GM12878 (cell line): ENCODE measurements around the gene CAMTA2. TPM values are rescaled to one million over a fixed set of nuclear protein-coding genes. Genes with fewer than 3 reads are reported as not detected.

Experiments
- ATAC-seq: fragments of 200-7000 bp; cut with Tn5 transposase; 3 replicates; pipeline ENCODE4 v1.9.1; 2020; ENCODE audit warnings: mild to moderate bottlenecking, moderate library complexity
- BruUV-seq: library from RNA; stranded (reverse); fragments of 400-500 nt; replicated peaks from 2 replicates; lab custom pipeline; 2021; lab: Mats Ljungman, UMichigan
- CTCF ChIA-PET: fragments of 300-600 bp; sonication (Branson Sonifier 250); formaldehyde crosslinking; extraction: SDS; loops from one replicate; lab custom pipeline; 2021; ENCODE audit warnings: inconsistent platforms; lab: Yijun Ruan, JAX
- POLR2A ChIA-PET: fragments of 350-600 bp; formaldehyde crosslinking; extraction: SDS; loops from one replicate; lab custom pipeline; 2021; ENCODE audit warnings: inconsistent platforms; lab: Charles Lee
- RAD21 ChIA-PET: fragments of 300-600 bp; sonication (Branson Sonifier 250); formaldehyde crosslinking; loops from one replicate; lab custom pipeline; 2023; ENCODE audit warnings: antibody characterized with exemption; ENCODE audit not compliant: unreplicated experiment; lab: Charles Lee
- SMC1A ChIA-PET: fragments of 300-600 bp; sonication (Branson Sonifier 250); formaldehyde crosslinking; loops from one replicate; lab custom pipeline; 2023; ENCODE audit not compliant: unreplicated experiment, uncharacterized antibody; lab: Charles Lee
- DNase-seq: peaks from one replicate; pipeline ENCODE4 v3.0.0-alpha.2; 2011; ENCODE audit warnings: low read depth, low spot score
- FAIRE-seq: peaks from 3 replicates; lab custom pipeline; 2011; peaks lifted over from hg19 to GRCh38; lab: Jason Lieb, UNC
- H2AFZ ChIP-seq: 2 replicates; pipeline ENCODE4 v1.6.0; 2011; ENCODE audit warnings: low read depth, low read length, control low read depth; ENCODE audit not compliant: control insufficient read depth
- H3K27ac ChIP-seq: 2 replicates; pipeline ENCODE4 v1.5.1; 2011; ENCODE audit warnings: control low read depth; ENCODE audit not compliant: control insufficient read depth, insufficient read depth
- H3K27me3 ChIP-seq, 2 experiments: replicated peaks in 1 of 2; 2 replicates each; pipeline versions ENCODE4 v1.6.0 to v1.6.1; 2011; ENCODE audit warnings: low read length in 1 of 2; ENCODE audit not compliant: control insufficient read depth in 2 of 2, insufficient read depth in 2 of 2
- H3K36me3 ChIP-seq, 2 experiments: 2 replicates each; pipeline ENCODE4 v1.5.1; 2011; ENCODE audit warnings: low read length in 1 of 2; ENCODE audit not compliant: control insufficient read depth in 2 of 2, insufficient read depth in 2 of 2
- H3K4me1 ChIP-seq: 2 replicates; pipeline ENCODE4 v1.6.1; 2011; ENCODE audit warnings: mild to moderate bottlenecking, low read length, moderate library complexity, mixed read lengths; ENCODE audit not compliant: control insufficient read depth, insufficient read depth
- H3K4me2 ChIP-seq: 2 replicates; pipeline ENCODE4 v1.6.0; 2011; ENCODE audit warnings: control low read depth; ENCODE audit not compliant: control insufficient read depth, insufficient read depth
- H3K4me3 ChIP-seq: fragments of 200-600 bp; sonication (generic); 2 replicates; pipeline ENCODE4 v1.5.1; 2016
- H3K79me2 ChIP-seq: 2 replicates; pipeline ENCODE4 v1.6.0; 2011; ENCODE audit warnings: low read length; ENCODE audit not compliant: control insufficient read depth, insufficient read depth
- H3K9ac ChIP-seq: 2 replicates; pipeline ENCODE4 v1.8.0; 2011; ENCODE audit warnings: low read length, control low read depth, mixed read lengths; ENCODE audit not compliant: control insufficient read depth, insufficient read depth
- H3K9me3 ChIP-seq: replicated peaks from 3 replicates; pipeline ENCODE4 v1.5.1; 2011; ENCODE audit warnings: mild to moderate bottlenecking, low read length; ENCODE audit not compliant: control insufficient read depth, insufficient read depth
- H4K20me1 ChIP-seq: 2 replicates; pipeline ENCODE4 v1.6.0; 2011; ENCODE audit not compliant: control insufficient read depth, insufficient read depth
- BCL11A ChIP-seq: IDR thresholded peaks from 2 replicates; pipeline ENCODE4 v1.6.1; 2011; ENCODE audit warnings: low read depth, low read length
- BCL3 ChIP-seq: IDR thresholded peaks from 2 replicates; pipeline ENCODE4 v1.6.1; 2011; ENCODE audit warnings: borderline replicate concordance, low read depth, mild to moderate bottlenecking, moderate library complexity, low read length; ENCODE audit not compliant: insufficient read depth, poor library complexity, severe bottlenecking
- CBX5 ChIP-seq: sonication (generic); IDR thresholded peaks from 2 replicates; pipeline ENCODE4 v1.6.1; 2016; ENCODE audit warnings: low read depth, moderate library complexity, mild to moderate bottlenecking, inconsistent platforms
- E2F8 ChIP-seq: fragments of 450-650 bp; IDR thresholded peaks from 2 replicates; pipeline ENCODE4 v1.6.1; 2018; ENCODE audit warnings: mild to moderate bottlenecking, low read depth, moderate library complexity; ENCODE audit not compliant: partially characterized antibody
- ETV6 ChIP-seq, 2 experiments: fragments of 450-650 bp in 1 of 2; IDR thresholded peaks in 1 of 2; conservative IDR thresholded peaks in 1 of 2; 2 replicates each; pipeline ENCODE4 v1.6.1; 2014; ENCODE audit warnings: antibody characterized with exemption in 1 of 2, borderline replicate concordance in 1 of 2, low read depth in 1 of 2, mild to moderate bottlenecking in 1 of 2, moderate library complexity in 1 of 2
- GATAD2B ChIP-seq: fragments of 450-650 bp; conservative IDR thresholded peaks from 2 replicates; pipeline ENCODE4 v1.6.1; 2017; ENCODE audit warnings: low read depth, mild to moderate bottlenecking, moderate library complexity
- IRF3 ChIP-seq: fragments of 450-650 bp; IDR thresholded peaks from 2 replicates; pipeline ENCODE4 v1.6.1; 2014; ENCODE audit warnings: mild to moderate bottlenecking
- JUNB ChIP-seq: IDR thresholded peaks from 2 replicates; pipeline ENCODE4 v1.6.1; 2016; ENCODE audit warnings: antibody characterized with exemption, mild to moderate bottlenecking
- JUND ChIP-seq: IDR thresholded peaks from 2 replicates; pipeline ENCODE4 v1.6.1; 2012; ENCODE audit warnings: low read depth, mild to moderate bottlenecking, low read length, improper control_type of control experiment, moderate library complexity
- KDM1A ChIP-seq: fragments of 200-600 bp; sonication (generic); IDR thresholded peaks from 2 replicates; pipeline ENCODE4 v1.6.1; 2016; ENCODE audit warnings: borderline replicate concordance
- NFYA ChIP-seq: IDR thresholded peaks from 2 replicates; pipeline ENCODE4 v1.6.1; 2011; ENCODE audit warnings: low read depth, mild to moderate bottlenecking, low read length, improper control_type of control experiment, borderline replicate concordance
- REST ChIP-seq: IDR thresholded peaks from 2 replicates; pipeline ENCODE4 v1.6.1; 2012; ENCODE audit warnings: mild to moderate bottlenecking, low read depth, low read length
- SIN3A ChIP-seq: IDR thresholded peaks from 2 replicates; pipeline ENCODE4 v1.6.1; 2012; ENCODE audit warnings: low read depth, low read length, improper control_type of control experiment
- YY1 ChIP-seq: IDR thresholded peaks from 2 replicates; pipeline ENCODE4 v1.6.1; 2011; ENCODE audit warnings: low read depth, mild to moderate bottlenecking, low read length
- WGBS: methylation state at CpG from one replicate; pipeline ENCODE4 v1.1.6; 2016; ENCODE audit warnings: low lambda C conversion rate; ENCODE audit not compliant: insufficient replicate concordance, insufficient coverage; ENCODE audit errors: missing lambda C conversion rate; 5-methylcytosine and 5-hydroxymethylcytosine counted together
- in situ Hi-C: fragments of 300-500 bp; cut with MboI; formaldehyde crosslinking; loops from 9 replicates; pipeline ENCODE4 v1.14.3; 2018; ENCODE audit warnings: mixed read lengths
- intact Hi-C: fragments of 100-400 bp; cut with micrococcal nuclease; formaldehyde crosslinking; loops from one replicate; pipeline ENCODE4 v1.14.2; 2022; ENCODE audit not compliant: unreplicated experiment
- polyA plus RNA-seq, 11 experiments: library from polyadenylated mRNA; depleted of rRNA in 4 of 11; unstranded in 6 of 11; stranded (reverse) in 5 of 11; fragments of >200 nt; fragmentation: Nextera tagmentation in 4 of 11; fragmentation: Illumina TruSeq in 1 of 11; extraction: Ambion mirVana in 4 of 11; extraction: Trizol in 1 of 11; gene quantifications; 1 replicate in 1 of 11; 2 replicates in 10 of 11; pipeline versions ENCODE4 v1.2.1 to v1.2.3, GENCODE V29; 2011 to 2016; ENCODE audit warnings: inconsistent platforms in 2 of 11, missing spikeins in 2 of 11, low read depth in 1 of 11
- total RNA-seq, 4 experiments: library from RNA; depleted of rRNA in 3 of 4; stranded (reverse); fragments of >200 nt in 3 of 4; fragmentation: Illumina TruSeq in 1 of 4; extraction: Trizol in 1 of 4; gene quantifications; 2 replicates each; pipeline versions ENCODE4 v1.2.1 to v1.2.3, GENCODE V29; 2013 to 2021

The CAMTA2 gene
- total and polyA plus RNA-seq, 10 of the 15 experiments (the other 5 are each of a cell fraction or from before 2014, with no cell fraction given), result 0.42 to 29.3 (median 11.2) TPM

- CTCF ChIA-PET, result interaction anchor here (1.1 to 1.8 kb wide), 3 partner anchors 34 to 38 kb away, joined by 3 to 8 read pairs (median 7); no protein-coding TSS in a partner anchor
- peaks cover 0 to 8% of the 10 kb centered on the region in 2 experiments; a peak in 2 of 4 replicates for H3K36me3 ChIP-seq
- no peaks in the 10 kb centered on the region for H3K79me2 ChIP-seq
- H3K9me3 ChIP-seq, result no peaks in the 10 kb centered on the region
- DNase-seq, result no peak
- POLR2A ChIA-PET, result interaction anchor here (0.7 to 2.6 kb wide), 3 partner anchors 11 to 74 kb away, joined by 3 to 17 read pairs (median 3); no protein-coding TSS in a partner anchor
- H3K27me3 ChIP-seq, result no peaks in the 10 kb centered on the region
- SMC1A ChIA-PET, result interaction anchor here (0.8 to 1.3 kb wide), 2 partner anchors 34 to 38 kb away, joined by 4 read pairs; no protein-coding TSS in a partner anchor
- no peak for ATAC-seq
- intact Hi-C loops, result no loop called here
- H4K20me1 ChIP-seq, result no peaks in the 10 kb centered on the region
- 87% methylated on average over 6 of the region's 6 CpGs for WGBS
- H3K4me1 ChIP-seq, result peaks cover 14% of the 10 kb centered on the region
- H3K4me2 ChIP-seq, result no peak overlapping the region
- in situ Hi-C loops, result no loop called here
- no peak overlapping the region for H3K9ac ChIP-seq
- BruUV-seq, result no TSS peak
- no peak overlapping the region for H3K27ac ChIP-seq
- no peak overlapping the region for H2AFZ ChIP-seq
- no peak overlapping the region for H3K4me3 ChIP-seq
- RAD21 ChIA-PET, result interaction anchor here (2.0 kb wide), 1 partner anchor 34 kb away, joined by 6 read pairs; no protein-coding TSS in a partner anchor
- FAIRE-seq, result no peak
- no peak for TF ChIP-seq IRF3
- no peak for TF ChIP-seq YY1
- TF ChIP-seq SIN3A, result no peak
- no peak for TF ChIP-seq JUND
- no peak for TF ChIP-seq ETV6 (conservative IDR thresholded peaks at IDR 0.05 in 1 of 2, IDR thresholded peaks at IDR 0.05 in 1 of 2; ENCODE audit: borderline replicate concordance in 1 of 2, low read depth in 1 of 2)
- TF ChIP-seq JUNB, result no peak
- TF ChIP-seq BCL3, result no peak
- TF ChIP-seq CBX5, result no peak
- TF ChIP-seq KDM1A, result no peak
- TF ChIP-seq NFYA, result no peak
- TF ChIP-seq REST, result no peak
- TF ChIP-seq GATAD2B, result no peak
- no peak for TF ChIP-seq E2F8
- TF ChIP-seq BCL11A, result no peak
Measured at GRCh38 chr17:5027299-5027698, 39.8 kb upstream of the CAMTA2 start.
